Activated gamma-delta T cell treated with anti-CD3 and anti-CD28 coated beads, Interleukin-2, amount 50 U/mL, for 16 hours (primary cell): ENCODE results near the gene OAT.

Source experiments
- DNase-seq: peaks from one replicate; pipeline ENCODE4 v3.0.0-alpha.2; 2020; ENCODE audit warnings: low read depth

Gene OAT

DNA sequence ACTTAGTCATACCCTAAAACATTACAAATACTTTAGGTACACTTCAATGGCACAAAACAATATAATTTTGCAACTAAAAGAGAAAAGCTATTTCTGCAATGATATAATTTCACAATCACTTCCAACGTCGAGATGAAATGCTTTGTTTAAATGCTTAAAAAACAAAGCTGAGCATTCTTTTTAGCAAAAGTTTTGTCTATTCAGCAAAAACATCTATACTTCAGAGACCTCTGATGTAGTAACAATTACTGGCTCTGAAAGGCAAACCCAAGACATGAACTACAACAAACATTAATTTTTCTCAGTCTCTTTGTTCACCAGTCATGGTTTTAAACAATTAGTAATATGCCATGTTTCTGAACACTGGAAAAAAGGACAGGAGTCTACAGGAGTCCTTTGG is 16.4 kb downstream of the OAT start:
- DNase-seq = no peak

DNA sequence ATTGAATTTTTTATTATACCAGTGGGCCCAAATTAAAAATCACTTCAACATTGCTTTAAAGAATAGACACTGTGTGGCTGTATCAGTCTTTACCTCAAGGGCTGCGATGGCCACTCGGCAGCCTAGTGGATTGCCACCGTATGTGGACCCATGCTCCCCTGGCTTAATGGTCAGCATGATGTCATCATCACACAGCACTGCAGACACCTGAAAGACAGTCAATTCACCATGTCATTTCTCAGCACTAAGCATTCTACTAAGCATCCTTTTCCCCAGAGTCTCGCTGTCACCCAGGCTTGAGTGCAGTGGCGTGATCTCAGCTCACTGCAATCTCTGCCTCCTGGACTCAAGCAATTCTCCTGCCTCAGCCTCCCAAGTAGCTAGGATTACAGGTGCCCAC is 17.1 kb downstream of the OAT start:
- no peak for DNase-seq

DNA sequence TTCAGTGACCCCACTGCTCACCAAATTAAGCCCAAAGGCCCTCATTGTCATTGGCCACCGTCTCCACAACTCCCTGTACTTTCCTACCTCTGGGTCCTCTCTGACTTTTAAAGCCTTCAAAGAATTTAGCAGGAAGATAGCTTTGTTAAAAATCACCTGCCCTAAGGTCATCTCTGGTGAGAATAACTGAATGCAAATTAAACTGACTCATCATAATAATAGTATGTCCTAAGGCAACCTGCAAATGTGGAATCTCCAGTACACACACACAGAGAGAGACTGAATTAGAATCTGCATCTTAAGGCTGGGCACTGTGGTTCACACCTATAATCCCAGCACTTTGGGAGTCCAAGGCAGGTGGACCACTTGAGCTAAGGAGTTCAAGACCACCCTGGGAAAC is 24.1 kb downstream of the OAT start:
- no peak for DNase-seq

DNA sequence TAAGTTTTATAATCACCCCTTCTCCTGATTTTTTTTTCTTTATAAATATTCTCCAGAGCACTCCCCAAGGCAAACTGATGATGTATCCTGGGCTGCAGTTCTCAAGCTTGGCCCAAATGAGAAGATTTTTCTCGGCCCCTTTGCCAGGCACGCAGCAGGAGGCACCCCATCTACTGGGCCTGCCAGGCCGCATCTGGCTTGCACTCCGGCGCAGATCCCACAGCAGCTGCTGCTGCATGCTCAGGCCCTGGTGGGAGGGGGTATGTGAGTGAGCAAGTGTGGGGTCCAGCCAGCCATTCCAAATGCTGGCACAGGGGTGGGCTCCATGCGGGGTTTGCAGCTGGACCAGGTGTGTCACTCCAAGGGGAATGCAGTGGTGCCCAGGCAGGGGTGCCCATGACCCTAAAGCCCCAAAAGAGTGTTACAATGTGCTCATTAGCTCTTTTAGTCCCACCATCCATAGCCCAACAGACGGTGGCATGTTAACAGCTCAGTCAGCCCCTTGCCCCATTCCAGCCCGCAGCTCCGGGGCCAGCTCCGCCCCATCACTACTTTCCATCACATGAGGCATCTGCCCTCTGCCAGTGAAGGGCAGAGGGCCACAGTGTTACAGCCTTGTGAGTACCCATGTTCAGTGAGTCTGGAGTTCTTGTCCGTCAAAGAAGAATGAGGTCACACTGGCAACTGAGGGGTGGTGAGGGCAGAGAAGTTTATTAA is 25.9 kb downstream of the OAT start:
- no peak for DNase-seq

DNA sequence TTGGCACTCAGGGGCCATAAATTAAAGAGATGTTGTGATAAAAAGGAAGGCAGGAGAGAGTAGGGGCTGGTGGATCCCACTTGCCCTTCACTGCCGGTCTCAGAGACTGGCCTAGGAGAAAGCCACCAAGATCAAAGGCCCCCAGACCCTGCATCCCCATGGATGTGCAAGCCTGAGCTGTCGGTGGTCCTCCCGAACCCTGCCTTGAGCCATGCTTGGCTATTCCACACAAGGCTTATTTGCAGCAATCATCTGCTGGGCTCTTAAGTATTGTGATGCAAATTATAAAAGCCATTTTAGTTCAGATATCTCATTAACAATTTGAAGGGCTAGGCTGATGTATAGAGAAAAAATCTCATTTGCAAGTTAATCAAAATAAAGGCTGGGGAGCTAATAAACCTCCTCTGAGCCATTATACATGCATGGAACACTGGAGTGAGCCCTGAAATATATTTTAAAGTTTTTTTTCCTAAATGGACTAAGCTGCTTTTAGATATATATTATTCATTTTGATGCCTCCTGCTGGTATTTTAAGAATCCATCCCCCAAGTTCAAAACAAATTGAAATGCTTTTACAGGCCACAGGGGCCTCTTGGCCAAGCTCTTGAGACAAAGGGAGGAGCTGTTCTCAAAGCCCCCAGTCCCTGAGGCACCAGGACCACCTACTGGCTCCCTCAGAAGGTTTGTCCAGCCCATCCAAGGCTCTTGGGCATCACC is 28.1 kb downstream of the OAT start:
- no peak for DNase-seq

DNA sequence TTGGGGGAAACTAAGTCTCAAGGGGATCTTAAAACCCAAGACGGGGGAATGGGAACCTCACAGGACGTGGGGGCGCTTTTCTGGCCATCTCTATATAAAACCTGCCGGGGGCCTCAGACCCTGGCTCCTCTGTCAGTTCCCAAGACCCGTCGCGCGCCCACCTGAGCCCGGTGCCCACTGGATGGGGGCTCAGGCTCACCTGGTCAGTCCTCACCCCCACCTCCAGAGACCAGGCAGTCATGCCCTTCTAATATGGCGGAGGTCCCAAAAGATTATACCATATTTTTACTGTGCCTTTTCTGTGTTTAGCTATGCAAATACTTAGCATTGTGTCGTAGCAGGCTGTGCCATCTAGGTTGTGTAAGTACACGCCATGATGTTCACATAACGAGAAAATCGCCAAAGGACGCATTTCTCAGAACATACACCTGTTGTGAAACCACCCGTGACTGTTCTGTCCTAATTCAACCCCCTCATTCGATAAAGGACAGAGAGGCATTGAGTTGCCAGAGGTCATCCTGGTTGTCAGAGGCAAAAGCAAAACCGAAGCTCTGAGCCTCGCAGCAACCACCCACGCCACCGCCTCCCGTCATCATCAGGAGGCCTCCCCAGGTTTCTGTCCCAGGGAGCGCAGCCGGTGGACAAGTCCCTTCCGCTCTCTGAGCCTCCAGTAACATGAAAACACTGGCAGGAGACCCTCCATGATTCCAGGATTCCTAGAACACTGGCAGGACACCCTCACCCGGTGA is 28.9 kb downstream of the OAT start:
- DNase-seq = no peak

DNA sequence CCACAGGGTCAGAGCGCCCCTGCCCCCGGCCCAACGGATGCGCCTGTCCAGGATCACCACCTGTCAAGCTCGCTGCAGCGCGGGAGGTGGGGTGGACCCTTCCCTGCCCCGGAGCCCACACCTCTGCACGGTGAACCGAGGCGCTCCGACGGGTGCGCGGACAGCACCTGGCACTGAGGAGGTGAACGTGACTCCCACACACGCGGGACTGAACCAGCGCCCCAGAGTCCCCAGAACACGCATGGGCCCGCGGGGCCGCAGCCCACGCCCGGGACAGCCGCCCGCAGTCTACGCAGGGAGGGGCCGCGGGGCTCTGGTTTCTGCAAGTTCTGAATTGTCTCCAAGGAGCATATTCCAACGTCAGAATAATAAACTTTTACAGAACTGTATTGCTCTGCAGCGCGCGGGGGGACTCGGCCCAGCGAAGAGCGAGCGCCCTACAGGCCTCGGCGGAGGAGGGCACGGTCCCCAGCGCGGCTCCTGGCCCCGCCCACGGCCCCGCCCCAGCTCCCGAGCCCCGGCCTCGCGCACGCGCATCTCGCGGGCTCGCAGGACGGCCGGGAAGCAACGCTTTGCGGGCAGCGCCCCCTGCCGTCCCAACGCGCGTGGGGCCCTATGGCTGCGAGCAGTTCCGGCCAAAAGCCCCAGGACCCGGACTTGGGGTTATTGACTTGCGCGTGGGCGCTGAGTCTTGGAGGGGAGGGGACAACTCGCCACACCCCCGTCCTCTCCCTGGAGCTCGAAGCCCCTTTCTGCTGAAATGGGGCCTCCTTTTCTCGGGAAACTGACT is 29.7 kb downstream of the OAT start:
- DNase-seq = peak; percentile 89

DNA sequence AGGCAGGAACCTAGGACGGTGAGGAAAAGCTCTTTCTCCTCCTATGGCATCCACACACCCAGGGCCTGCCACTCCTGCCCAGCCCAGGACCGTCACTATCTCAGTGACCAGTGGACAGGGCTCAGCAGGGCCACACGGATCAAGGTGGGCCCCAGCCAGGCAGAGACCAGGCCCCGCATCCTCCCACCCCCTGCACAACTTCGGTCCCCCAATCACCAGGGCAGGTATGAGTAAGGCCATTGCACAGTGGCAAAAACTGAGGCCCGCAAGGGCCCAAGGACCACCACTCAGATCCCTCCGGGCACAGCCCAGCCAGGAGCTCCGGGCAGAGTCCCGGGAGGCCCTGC is 30.3 kb downstream of the OAT start:
- no peak for DNase-seq

DNA sequence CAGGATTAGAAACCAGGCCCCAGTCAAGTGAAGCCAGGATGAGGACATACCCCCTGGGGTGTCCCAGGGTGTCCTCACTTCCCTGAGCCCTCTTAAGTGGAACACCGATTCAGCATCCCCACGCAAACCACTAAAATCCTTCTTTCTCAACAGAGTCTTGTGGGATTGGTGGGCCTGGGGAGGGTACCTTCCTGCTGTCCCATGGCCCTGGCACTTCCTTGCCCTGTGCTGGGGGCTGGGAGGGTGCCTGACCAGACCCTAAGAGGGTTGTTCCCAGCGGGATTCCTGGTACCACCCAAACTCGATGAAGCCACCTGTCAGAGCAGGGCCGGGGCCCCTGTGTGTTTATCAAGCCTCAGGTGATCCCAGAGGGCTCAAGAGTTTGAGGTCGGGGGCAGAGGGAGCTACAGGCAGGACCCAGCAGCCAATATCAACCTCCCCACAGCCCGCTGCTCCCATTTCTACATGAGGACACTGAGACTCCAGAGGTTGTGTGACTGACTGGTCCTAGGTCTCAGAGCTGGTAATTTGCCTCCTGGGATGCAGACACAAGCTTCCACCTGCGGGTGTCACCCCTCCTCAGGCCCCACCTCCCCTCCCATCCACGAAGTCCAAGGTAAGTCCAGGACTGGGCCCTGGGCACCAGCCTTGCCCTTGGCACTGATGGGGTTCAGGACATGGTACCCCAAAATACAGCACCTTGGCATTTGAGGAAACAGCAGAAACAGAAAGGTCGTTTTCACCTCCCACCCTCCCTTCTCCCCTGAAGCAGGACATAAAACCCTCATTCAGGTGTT is 31.4 kb downstream of the OAT start:
- no peak for DNase-seq

DNA sequence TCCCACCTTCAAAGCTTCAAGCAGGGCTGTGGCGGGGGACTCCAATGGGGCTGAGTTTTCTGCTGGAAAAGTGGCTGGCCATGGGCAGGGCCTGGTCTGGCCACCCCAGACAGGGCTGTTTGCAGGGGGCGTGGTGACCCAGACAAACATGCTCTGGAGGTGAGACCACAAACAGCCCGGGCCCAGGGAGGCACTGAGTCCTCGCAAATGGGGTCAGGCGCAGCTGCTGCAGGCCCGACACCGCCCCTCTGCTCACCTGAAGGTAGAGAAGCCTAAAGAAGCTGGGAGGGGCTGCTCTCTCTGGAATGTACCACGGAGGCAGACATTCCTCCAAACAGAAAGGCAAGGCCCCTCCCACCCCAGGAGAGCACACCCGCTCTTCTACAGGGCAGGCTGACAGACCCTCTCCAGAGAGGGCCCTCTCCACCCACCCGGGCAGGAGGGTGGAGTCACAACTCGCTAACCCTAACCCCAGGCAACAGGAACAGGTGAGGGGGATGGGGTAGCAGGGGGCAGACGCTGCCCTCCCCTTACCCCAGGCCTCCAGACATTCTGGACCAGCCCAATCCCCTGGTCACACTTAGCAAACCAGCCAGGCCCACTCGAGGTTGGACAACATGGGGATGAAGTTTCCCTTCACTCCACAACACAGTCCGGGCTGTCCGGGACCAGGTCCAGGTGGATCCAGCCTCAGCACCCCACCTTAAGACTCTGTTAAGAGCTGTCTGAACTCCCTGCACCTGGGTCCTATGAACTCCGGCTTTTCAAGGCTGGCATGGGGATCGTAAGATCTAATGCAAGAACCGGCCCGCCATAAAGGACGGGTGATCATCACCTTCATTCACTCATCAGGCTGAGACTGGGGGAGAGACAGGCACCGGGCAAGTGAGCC is 32.3 kb downstream of the OAT start:
- no peak for DNase-seq

DNA sequence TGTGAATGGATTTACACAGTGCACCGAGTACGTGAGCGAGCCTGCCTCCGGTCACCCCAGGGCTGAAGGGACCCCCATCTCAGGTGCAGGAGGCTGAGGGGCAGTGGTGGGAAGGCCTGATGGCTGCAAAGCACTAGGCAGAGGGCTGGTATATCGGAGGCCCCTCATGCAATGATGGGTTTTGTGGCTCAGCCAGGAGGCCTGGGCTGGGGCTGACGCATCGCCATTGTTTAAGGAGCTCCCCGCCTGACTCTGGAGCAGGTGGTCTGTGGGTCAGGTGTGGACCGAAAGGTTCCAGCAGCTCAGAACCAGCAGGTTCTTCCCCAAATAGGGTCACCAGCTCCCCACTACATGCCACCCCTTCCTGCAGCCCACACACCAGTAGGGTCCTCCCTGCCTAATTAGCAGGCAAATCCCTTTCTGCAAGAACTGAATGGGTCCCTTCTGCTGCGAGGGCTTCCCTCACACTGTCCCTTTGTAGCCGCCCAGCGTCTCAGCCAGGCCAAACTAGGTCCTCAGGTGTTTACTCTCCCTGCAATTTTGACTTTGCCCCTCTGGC is 33.0 kb downstream of the OAT start:
- DNase-seq = no peak

DNA sequence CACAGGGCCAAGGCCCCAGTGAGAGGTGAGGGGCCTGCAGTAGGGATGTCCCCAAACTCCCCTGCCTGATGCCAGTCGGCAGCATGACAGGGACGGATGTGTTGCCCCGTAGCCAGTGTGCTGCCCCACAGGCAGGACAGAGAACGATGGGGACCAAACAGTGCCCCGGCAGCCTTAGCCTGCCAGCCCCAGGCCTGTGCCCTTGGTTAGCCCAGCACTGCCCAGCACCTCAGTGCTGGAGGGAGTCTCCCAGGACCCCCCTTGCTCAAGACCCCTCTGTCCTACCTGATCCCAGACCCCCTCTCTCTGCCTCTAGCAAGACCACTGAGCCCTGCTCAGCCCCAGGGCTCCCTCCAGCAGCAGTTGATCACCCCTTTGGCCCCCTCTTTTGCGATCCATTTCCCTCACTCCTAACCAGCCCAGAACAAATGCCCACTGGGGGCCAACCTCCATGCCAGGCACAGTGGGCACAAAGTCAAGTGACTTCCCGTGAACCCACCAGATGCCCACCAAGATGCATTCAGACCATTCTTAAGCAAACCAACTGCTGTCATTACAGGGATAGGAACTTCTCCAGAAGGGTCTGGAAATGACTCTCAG is 34.0 kb downstream of the OAT start:
- no peak for DNase-seq

DNA sequence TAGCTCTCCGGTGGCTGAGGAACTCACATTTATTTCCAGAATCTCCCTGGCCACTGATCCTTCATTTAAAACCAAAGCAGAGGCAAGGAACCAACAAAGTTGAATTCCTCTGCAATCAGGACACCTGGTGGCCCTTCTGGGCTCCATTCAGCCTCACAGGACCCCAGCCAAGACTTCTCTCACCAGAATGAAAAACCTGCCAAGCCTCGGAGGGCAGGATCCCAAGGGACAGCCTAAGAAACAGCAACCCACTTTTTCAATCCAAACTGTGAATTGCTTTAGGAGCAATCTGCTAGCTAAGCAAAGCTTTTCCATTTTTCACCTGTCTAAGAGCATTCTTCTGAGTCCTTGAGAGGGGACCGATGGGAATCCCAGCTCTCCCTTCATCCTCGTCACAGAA is 34.6 kb downstream of the OAT start:
- no peak for DNase-seq

DNA sequence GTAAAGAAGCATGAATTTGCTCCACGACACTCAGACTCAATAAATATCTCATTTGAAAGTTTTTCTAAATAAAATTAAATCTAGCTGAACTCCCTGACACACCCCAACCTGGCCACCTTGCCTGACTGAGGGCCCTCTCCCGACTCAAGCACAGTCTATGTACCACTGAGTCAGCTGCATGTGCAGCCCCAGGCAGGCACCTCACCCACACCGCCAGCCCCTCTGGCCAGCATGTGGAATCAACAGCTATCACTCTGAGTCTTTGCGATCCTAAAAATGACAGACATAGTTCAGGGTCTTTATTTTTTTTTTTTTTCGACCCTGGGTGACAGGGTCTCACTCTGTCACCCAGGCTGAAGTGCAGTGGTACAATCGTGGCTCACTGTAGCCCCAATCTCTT is 35.2 kb downstream of the OAT start:
- DNase-seq = no peak

DNA sequence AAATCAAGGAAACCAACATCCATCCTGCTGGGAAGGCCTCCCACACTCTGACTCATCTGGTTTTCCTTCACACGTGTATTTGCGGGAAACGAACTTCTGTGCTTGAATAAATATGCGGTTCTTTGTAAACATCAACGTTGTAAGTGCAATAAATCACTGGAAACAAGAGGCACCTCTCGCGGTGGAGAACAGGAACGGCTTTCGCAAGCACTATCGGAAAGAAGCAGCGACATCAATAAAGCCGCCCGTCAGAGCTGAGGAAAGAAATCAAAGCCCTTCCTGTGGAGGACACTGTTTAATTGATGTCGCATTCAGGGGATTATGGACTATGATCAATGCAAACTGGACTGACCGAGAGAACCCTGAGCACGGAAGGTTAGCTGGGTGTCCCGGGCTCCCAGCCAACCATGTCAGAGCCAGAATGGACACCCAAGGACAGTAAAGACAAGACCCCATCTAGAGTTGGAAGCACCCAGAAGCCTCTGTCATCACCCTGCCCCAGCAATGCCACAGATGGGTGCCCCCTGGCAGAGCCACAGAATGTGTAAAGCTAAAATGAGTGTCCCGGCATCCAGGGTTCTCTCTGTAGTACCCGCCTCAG is 37.6 kb downstream of the OAT start:
- DNase-seq = no peak

DNA sequence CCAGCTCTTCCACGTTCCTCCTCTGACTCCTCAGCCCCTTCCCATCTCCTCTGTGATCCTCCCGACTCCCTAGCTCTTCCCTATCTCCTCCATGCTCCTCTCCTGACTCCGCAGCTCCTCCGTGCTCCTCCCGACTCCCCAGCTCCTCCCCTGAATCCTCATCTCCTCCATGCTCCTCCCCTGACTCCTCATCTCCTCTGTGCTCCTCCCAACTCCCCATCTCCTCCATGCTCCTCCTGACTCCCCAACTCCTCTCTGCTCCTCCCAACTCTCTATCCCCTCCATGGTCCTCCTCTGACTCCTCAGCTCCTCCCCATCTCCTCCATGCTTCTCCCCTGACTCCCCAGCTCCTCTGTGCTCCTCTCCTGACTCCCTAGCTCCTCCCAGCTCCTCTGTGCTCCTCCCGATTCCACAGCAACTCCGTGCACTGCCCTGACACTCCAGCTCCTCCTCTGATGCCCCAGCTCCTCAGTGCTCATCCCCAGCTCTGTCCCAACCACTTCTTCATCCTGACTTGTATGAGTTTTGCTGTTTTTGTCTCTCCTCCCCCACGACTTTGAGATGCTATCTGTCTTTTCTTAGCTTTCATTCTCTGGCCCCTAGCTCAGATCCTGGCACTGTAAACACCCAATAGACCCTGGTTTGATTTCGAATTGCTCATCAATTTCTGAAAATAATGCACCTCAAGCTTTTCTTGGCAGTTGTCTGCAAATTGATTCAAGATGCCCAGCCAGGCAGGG is 38.3 kb downstream of the OAT start:
- no peak for DNase-seq

DNA sequence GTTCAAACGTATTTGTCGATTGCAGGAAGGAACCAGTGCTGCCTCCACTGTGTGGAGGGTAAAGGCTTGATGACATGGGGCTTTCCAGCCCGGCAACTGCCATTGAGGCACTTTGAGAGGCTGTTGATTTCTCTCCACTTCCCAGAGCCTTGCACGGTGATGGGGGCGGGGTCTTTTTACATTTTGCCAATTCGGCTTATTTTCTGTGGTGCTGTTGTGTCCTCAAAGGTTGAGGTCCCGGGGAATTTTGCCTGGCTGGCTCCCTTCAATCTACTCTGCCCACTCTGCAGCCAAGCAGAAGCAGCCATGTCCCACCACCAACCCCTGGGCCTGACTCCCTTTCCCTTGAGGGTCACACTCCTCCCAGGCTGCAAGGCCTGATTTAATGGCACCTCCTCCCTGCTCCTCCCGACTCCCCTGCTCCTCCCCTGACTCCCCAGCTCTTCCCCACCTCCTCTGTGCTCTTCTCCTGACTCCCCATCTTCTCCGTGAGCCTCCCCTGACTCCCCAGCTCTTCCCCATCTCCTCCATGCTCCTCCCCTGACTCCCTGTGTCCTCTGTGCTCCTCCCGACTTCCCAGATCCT is 39.0 kb downstream of the OAT start:
- DNase-seq = no peak

DNA sequence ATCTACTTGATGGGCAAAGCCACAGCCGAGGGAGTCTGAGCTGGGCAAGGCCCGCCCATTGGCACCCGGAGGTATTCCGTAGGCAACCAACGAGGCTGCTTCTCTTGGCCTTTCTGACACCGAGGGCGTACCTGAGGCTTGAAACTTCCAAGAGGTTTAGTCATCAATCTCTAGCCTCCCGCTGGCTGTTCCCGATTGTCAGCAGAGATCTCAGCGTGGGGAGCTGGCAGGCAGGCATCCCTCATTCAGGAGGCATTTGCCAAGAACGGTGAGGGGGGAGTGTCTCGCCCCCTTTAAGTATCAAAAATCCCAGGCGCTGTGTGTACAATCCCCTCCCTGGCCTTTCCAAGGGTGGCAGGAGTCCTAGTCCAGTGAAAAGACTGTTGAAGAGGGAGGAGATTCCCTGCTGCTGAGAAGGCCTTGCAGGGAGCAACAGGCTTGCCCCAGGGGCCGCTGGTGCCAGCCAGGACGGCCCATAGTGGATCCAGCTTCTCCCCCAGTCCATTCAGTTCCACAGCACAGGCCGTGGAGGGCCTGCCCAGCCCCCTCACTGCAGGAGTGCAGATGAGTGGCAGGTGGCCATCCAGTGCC is 39.7 kb downstream of the OAT start:
- DNase-seq = no peak
